Sigmoid colon (tissue), 4 donors: ENCODE data around the gene MEGF8.

Experiments
- EP300 ChIP-seq, 4 donors: sonication (generic); formaldehyde crosslinking; IDR thresholded peaks; one replicate each; pipeline ENCODE4 v1.6.1; 2017; ENCODE audit warnings: antibody characterized with exemption in 4 of 4
- POLR2AphosphoS5 ChIP-seq, 4 donors: sonication (generic); formaldehyde crosslinking; IDR thresholded peaks; one replicate each; pipeline ENCODE4 v1.6.1; 2017; ENCODE audit warnings: antibody characterized with exemption in 4 of 4
- TF ChIP-seq, protein P1 (sequence below), 4 experiments: fragments of 450-650 bp in 3 of 4; fragments of 200-600 bp in 1 of 4; IDR thresholded peaks; one replicate each; pipeline ENCODE4 v1.5.1; 2016 to 2019; ENCODE audit warnings: antibody characterized with exemption in 4 of 4, mild to moderate bottlenecking in 3 of 4, moderate library complexity in 2 of 4

DNA sequence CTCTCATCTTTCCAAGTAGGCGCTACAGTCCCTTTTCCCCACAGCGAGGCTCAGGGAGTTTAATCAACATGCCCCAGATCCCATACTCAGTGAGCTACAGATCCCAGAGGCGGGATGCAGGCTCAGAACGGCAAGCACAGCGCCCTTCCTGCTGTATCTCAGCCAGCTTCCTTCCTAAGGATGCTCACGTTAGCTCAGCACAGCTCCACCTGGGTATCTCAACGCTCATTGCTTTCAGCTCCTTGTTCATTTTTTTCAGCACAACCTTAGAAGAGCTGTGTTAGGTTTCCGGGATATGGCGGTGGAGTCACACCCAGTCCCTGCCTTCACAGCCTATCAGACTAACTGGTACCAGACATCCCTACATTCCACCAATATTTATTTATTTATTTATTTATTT lies 3.1 kb upstream of the MEGF8 start:
- TF ChIP-seq, protein P1, sequence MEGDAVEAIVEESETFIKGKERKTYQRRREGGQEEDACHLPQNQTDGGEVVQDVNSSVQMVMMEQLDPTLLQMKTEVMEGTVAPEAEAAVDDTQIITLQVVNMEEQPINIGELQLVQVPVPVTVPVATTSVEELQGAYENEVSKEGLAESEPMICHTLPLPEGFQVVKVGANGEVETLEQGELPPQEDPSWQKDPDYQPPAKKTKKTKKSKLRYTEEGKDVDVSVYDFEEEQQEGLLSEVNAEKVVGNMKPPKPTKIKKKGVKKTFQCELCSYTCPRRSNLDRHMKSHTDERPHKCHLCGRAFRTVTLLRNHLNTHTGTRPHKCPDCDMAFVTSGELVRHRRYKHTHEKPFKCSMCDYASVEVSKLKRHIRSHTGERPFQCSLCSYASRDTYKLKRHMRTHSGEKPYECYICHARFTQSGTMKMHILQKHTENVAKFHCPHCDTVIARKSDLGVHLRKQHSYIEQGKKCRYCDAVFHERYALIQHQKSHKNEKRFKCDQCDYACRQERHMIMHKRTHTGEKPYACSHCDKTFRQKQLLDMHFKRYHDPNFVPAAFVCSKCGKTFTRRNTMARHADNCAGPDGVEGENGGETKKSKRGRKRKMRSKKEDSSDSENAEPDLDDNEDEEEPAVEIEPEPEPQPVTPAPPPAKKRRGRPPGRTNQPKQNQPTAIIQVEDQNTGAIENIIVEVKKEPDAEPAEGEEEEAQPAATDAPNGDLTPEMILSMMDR (IDR thresholded peaks at IDR 0.05) = no peak
- no peak for TF ChIP-seq POLR2AphosphoS5 (IDR thresholded peaks at IDR 0.05)
- no peak for TF ChIP-seq EP300 (IDR thresholded peaks at IDR 0.05)
